ENCODE measurements around the gene ZC2HC1B. TPM values are rescaled to one million over a fixed set of nuclear protein-coding genes. Genes with fewer than 3 reads are reported as not detected.
"Not testable (repeated sequence)": the region's sequence is repeated elsewhere in the genome, so short reads cannot be mapped to it uniquely, and the experiment has no call there.

ZC2HC1B gene
- total RNA-seq, 1 donor from 2014 or later = not detected

- DNase-seq (no peak), ATAC-seq (ENCODE audit: poor library complexity) (no peak)
- intact Hi-C loops (cut with DNase I) = no loop called here
Observed at GRCh38 chr6:143859891-143860660, 4.2 kb upstream of the ZC2HC1B start.

GRCh38 chr6:143863771-143864170, 503 bp upstream of the ZC2HC1B start:
- no peak for DNase-seq
- intact Hi-C loops (cut with DNase I) = no loop called here
- ATAC-seq (ENCODE audit: poor library complexity) = no peak

GRCh38 chr6:143867236-143867635, 3.0 kb downstream of the ZC2HC1B start:
- DNase-seq = no peak
- ATAC-seq (ENCODE audit: poor library complexity) = no peak
- intact Hi-C loops (cut with DNase I) = no loop called here

DNA sequence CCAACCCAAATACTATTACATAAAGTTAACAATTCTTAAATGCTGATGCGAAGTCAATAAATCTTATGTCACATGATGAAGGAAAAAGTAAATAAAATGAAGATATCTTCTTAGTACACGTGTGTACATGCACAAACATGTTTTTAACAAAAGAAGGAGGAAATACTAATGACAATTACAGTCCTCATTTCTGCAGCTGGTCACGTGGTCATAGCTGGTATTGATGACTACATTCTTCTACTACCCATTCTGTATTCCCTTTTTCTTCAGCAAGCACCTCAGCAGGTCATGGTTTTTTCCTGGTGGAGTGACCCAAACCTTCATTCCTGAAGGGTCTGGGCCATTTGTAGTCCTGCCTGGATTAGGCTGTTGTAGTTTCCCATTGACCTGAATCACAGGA, 4.5 kb downstream of the ZC2HC1B start:
- ATAC-seq (ENCODE audit: poor library complexity); DNase-seq; intact Hi-C loops (cut with DNase I): not testable (repeated sequence)

GRCh38 chr6:143871202-143871730, 7.0 kb downstream of the ZC2HC1B start:
- ATAC-seq (ENCODE audit: poor library complexity); DNase-seq; intact Hi-C loops (cut with DNase I): not testable (repeated sequence)

DNA sequence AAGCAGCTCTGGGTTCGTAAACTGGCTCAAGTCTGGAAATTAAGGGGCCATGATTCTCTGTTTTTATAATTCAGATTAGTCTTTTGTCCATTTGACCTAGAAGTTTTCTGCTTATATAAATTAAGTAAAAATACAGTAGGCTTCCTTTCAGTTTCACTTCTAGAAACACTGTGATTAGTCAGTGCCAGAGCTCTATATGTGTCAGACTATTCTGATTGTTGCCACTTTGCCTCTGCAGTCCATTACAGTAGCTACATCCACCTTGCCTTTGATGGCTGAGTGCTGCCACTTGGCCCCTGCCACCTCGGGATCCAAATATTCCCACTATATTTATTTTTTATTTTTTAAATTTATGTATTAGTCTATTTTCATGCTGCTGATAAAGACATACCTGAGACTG, 7.9 kb downstream of the ZC2HC1B start:
- no peak for ATAC-seq (ENCODE audit: poor library complexity)
- DNase-seq = no peak
- intact Hi-C loops (cut with DNase I) = no loop called here

DNA sequence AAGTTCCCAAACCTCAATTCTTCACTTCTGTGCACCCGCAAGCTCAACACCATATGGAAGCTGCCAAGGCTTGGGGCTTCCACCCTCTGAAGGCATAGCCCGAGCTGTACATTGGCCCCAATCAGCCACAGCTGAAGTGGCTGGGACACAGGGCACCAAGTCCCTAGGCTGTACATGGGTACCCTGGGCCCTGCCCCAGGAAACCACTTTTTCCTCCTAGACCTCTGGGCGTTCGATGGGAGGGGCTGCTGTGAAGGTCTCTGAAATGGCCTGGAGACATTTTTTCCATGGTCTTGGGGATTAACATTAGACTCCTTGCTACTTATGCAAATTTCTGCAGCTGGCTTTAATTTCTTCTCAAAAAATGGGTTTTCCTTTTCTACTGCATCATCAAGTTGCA, 9.3 kb downstream of the ZC2HC1B start:
- ATAC-seq (ENCODE audit: poor library complexity); intact Hi-C loops (cut with DNase I); DNase-seq: not testable (repeated sequence)

DNA sequence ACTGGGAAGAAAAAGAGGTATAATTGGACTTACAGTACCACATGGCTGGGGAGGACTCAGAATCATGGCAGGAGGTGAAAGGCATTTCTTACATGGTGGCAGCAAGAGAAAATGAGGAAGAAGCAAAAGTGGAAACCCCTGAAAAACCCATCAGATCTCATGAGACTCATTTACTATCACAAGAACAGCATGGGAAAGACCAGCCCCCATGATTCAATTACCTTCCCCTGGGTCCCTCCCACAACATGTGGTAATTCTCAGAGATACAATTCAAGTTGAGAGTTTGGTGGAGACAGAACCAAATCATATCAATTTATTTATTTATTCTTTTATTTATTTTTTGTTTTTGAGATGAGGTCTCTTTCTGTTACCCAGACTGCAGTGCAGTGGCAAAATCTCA, 10.2 kb downstream of the ZC2HC1B start:
- intact Hi-C loops (cut with DNase I); DNase-seq: not testable (repeated sequence)

DNA sequence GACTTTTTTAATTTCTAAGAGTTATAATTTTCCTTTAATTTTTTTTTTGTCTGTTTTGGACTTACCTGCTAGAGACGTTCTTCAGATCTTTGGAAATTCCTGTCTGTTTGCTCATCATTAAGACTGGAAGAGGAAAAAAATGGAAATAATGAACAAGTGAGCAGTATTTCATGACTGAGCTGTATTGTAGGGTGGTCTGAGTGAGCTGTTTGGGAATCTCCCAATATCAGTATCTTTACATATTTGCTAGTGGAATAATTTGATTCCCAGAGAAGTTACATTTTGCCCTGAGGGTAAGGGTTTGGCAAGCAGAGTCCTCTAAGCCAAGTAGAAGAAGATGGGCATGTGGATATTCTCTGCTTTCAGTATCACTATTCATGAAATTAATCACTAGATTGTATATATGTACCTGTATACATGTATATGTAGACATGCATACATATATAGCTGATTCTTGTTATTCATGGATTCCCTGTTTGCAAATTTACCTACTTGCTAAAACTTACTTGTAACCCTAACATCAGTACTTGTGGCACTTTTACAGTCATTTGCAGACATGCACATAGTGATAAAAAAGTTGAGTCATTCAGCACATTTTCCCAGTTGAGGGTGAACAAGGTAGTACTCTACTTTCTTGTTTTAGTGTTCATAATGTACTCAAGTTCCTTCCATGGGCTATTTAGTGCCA, 13.5 kb downstream of the ZC2HC1B start:
- intact Hi-C loops (cut with DNase I) = no loop called here
- ATAC-seq (ENCODE audit: poor library complexity) (no peak), DNase-seq (no peak)

More for the DNA sequence above, 10.2 kb downstream of the ZC2HC1B start:
- ATAC-seq (ENCODE audit: poor library complexity) = not testable (repeated sequence)

- ATAC-seq (ENCODE audit: poor library complexity) (no peak), DNase-seq (no peak)
- intact Hi-C loops (cut with DNase I) = no loop called here
Observed at GRCh38 chr6:143878272-143878760, 14.0 kb downstream of the ZC2HC1B start.

DNA sequence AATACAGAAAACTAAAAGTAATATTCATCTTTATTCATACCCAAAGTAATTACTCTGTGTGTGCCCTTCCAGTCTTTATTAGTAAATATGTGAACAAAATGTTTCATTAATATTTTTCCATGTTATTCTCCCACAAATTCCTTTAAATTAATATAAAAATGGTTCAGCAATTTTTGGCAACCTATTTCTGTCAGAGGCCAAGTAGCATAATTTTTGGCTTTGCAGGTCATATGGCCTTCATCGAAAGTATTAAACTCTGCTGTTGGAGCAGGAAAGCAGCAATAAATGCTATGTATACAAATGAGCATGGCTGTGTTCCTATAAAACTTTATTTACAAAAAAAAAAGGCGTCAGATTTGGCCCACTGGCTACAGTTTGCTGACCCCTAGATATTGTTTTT, 16.1 kb downstream of the ZC2HC1B start:
- no peak for ATAC-seq (ENCODE audit: poor library complexity)
- intact Hi-C loops (cut with DNase I) = no loop called here
- DNase-seq = no peak

DNA sequence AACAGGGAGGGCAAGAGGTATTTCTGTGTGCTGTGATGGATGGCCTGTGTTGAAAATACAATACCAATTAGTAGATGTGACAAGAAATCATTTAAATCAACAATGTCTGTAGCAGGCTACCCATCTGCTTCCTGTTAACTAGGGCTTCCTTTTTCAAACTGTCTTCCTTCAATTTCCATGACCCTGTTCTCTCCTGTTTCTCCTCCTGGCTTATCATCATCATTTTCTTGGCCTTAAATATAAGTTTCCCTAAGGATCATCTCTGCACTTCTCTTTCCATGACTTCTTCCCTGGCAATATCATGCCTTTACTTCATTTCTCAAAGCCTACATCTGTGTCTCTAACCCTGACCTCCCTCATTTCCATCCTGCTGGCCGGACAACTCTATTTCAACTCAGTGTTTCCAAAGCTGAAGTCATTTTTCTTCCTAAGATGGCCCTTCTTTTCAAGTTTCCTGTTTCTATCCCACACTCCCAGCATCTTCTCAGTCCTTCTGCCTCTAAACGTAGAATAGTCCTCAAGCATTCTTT, 18.2 kb downstream of the ZC2HC1B start:
- ATAC-seq (ENCODE audit: poor library complexity) = no peak

DNA sequence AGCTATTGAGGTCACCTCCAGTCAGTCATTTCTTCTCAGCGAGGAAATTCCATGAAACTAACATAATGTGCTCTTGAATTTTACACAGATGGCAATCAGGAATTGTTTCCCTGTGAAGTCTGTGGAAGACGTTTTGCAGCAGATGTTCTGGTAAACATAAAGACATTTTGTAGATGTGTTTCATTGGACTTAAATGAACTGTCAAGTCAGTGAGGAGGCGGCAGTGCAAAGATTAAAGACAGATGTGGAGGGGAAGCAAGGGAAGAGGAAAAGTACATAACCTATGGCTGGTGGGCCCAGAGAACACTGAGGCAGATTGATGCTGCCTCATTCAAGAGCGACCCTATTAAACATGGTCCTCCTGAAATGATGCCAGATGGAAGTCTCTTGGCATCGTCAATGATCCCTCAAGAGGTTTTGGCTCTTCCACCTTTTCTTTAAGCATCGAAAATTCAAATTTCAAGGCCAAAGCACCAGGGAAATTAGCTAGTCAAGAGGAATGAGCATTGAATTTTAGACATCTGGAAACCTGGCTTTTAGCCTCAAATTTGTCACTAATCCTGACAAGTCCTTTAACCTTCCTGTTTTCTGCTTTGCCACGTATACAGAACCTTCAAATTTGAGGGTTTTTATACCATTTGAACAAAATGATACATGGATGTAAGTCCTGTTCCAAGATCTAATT, 20.1 kb downstream of the ZC2HC1B start:
- intact Hi-C loops (cut with DNase I) = no loop called here
- ATAC-seq (ENCODE audit: poor library complexity) = no peak
- no peak for DNase-seq

More for the DNA sequence above, 18.2 kb downstream of the ZC2HC1B start:
- DNase-seq = no peak
- intact Hi-C loops (cut with DNase I) = no loop called here

DNA sequence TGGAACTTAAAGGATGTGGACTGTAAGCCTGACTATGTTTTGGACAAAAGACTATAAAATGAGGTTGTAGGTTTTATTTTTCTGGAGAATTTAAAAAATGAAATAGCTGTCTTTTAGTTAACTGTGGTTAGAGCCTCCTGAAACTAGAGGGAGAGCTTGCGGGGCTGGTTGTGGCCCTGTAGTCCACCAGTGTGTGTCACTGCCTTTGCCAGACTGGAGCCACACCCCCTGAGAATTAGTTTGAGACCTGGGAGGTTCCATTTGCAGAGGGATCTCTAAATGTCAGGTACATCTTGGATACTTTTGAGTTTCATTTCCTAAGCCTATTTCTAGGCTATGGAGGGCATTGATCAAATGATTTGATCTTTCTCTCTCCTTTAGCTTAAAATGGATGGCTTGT, 20.8 kb downstream of the ZC2HC1B start:
- ATAC-seq (ENCODE audit: poor library complexity) = no peak
- DNase-seq = no peak
- intact Hi-C loops (cut with DNase I) = no loop called here

- DNase-seq (no peak), ATAC-seq (ENCODE audit: poor library complexity) (no peak)
- intact Hi-C loops (cut with DNase I) = no loop called here
Observed at GRCh38 chr6:143894655-143895054, 30.4 kb downstream of the ZC2HC1B start.

- no peak for DNase-seq
- no peak for ATAC-seq (ENCODE audit: poor library complexity)
- intact Hi-C loops (cut with DNase I) = no loop called here
Observed at GRCh38 chr6:143896126-143896860, 32.0 kb downstream of the ZC2HC1B start.

DNA sequence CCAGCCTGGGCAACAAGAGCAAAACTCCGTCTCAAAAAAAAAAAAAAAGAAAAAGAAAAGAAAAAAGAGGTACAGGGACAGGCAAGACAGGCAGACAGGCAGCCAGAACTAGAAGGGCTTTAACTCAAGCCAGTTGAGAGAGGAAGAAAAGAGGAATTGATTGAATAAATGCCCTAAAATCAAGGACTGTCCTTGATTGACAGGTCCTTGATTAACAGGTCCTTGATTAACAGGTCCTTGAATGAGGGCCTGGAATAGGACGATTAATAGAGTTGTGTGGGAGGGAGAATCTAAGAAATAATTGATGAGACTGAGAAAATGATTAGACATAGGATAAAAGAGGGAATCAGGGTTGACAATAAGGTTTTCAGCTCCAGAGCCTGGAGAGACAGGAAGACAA, 36.1 kb downstream of the ZC2HC1B start:
- intact Hi-C loops (cut with DNase I) = no loop called here
- DNase-seq = no peak
- no peak for ATAC-seq (ENCODE audit: poor library complexity)
